ENCODE results near the gene NOD2. TPM values are rescaled to one million over a fixed set of nuclear protein-coding genes. Genes with fewer than 3 reads are reported as not detected.
A peak's percentile ranks its signal among the peaks of the same experiment; 100 is the strongest.

The NOD2 gene
- total and polyA plus RNA-seq, 2 of the 13 experiments (the other 11 are each of a cell fraction or from before 2014, with no cell fraction given) = 0.27 to 0.81 TPM

DNA sequence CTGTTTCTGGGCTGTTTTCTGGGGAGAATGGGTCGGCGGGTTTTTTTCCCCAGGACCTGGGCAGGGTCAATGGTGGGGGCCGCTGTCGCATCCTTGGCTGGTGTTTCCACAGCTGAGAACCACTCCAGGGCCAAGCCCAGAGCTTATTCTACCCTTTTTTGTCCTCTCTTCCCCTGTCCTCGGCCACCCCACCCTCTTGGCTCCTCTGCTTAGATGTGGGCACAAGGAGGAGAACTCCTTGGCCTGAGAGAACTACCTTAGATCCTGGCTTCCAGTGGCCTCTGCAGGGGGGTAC, 4.0 kb downstream of the NOD2 start:
- no TSS peak for BruUV-seq (replicated peaks)
- POLR2A ChIA-PET = interaction anchor here (1.1 to 1.6 kb wide), 3 partner anchors 22 to 44 kb away, joined by 4 to 6 read pairs (median 4); partner anchors contain the start of gene CYLD
- H3K36me3 ChIP-seq (replicated peaks in 1 of 2; ENCODE audit: control insufficient read depth in 1 of 2, insufficient read depth in 2 of 2, low read length in 2 of 2) = no peaks in the 10 kb centered on the region
- H3K79me2 ChIP-seq (ENCODE audit: insufficient read depth, low read length) = no peaks in the 10 kb centered on the region
- 98% methylated on average over 5 of the region's 5 CpGs for WGBS (ENCODE audit: low lambda C conversion rate)
- H3K4me2 ChIP-seq (ENCODE audit: low read depth, low read length) = peak overlapping the region; percentile 67
- H3K27me3 ChIP-seq (ENCODE audit: control insufficient read depth in 1 of 2, insufficient read depth in 2 of 2, low read length in 2 of 2) = peaks cover 3 to 23% of the 10 kb centered on the region in 2 experiments; a peak in 4 of 5 replicates
- intact Hi-C loops (cut with micrococcal nuclease; ENCODE audit: unreplicated experiment) (no loop called here), in situ Hi-C loops (cut with HindIII; ENCODE audit: extremely low pct_ligation_motif_present, low pct_unique_long_range_greater_than_20kb) (no loop called here)
- no peak for DNase-seq (ENCODE audit: low spot score)
- FAIRE-seq = no peak
- no peak for ATAC-seq
- TF ChIP-seq, protein P1, sequence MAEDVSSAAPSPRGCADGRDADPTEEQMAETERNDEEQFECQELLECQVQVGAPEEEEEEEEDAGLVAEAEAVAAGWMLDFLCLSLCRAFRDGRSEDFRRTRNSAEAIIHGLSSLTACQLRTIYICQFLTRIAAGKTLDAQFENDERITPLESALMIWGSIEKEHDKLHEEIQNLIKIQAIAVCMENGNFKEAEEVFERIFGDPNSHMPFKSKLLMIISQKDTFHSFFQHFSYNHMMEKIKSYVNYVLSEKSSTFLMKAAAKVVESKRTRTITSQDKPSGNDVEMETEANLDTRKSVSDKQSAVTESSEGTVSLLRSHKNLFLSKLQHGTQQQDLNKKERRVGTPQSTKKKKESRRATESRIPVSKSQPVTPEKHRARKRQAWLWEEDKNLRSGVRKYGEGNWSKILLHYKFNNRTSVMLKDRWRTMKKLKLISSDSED (CRISPR knock-in tag; IDR thresholded peaks at IDR 0.05) = no peak
- TF ChIP-seq, protein P2, sequence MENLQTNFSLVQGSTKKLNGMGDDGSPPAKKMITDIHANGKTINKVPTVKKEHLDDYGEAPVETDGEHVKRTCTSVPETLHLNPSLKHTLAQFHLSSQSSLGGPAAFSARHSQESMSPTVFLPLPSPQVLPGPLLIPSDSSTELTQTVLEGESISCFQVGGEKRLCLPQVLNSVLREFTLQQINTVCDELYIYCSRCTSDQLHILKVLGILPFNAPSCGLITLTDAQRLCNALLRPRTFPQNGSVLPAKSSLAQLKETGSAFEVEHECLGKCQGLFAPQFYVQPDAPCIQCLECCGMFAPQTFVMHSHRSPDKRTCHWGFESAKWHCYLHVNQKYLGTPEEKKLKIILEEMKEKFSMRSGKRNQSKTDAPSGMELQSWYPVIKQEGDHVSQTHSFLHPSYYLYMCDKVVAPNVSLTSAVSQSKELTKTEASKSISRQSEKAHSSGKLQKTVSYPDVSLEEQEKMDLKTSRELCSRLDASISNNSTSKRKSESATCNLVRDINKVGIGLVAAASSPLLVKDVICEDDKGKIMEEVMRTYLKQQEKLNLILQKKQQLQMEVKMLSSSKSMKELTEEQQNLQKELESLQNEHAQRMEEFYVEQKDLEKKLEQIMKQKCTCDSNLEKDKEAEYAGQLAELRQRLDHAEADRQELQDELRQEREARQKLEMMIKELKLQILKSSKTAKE (CRISPR knock-in tag; IDR thresholded peaks at IDR 0.05; ENCODE audit: borderline replicate concordance) = 0 out of 2 replicates have a peak, but pooled peaks have one; percentile 17
- TF ChIP-seq, protein P3, sequence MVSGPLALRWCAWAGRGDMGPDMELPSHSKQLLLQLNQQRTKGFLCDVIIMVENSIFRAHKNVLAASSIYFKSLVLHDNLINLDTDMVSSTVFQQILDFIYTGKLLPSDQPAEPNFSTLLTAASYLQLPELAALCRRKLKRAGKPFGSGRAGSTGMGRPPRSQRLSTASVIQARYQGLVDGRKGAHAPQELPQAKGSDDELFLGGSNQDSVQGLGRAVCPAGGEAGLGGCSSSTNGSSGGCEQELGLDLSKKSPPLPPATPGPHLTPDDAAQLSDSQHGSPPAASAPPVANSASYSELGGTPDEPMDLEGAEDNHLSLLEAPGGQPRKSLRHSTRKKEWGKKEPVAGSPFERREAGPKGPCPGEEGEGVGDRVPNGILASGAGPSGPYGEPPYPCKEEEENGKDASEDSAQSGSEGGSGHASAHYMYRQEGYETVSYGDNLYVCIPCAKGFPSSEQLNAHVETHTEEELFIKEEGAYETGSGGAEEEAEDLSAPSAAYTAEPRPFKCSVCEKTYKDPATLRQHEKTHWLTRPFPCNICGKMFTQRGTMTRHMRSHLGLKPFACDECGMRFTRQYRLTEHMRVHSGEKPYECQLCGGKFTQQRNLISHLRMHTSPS (CRISPR knock-in tag; IDR thresholded peaks at IDR 0.05; ENCODE audit: low read depth) = 0 out of 2 replicates have a peak, but pooled peaks have one; percentile 26
- TF ChIP-seq MYC (CRISPR knock-in tag; IDR thresholded peaks at IDR 0.05; ENCODE audit: borderline replicate concordance) (0 out of 2 replicates have a peak, but pooled peaks have one; percentile 9), ZNF615 (CRISPR knock-in tag; IDR thresholded peaks at IDR 0.05; ENCODE audit: borderline replicate concordance) (0 out of 2 replicates have a peak, but pooled peaks have one; percentile 2), ZNF264 (CRISPR knock-in tag; IDR thresholded peaks at IDR 0.05) (no peak)
- H3K4me1 ChIP-seq (ENCODE audit: insufficient read depth, low read length) = peaks cover 71% of the 10 kb centered on the region
- no peaks in the 10 kb centered on the region for H3K9me3 ChIP-seq (ENCODE audit: low read length)
- H3K4me3 ChIP-seq (replicated peaks in 1 of 3; ENCODE audit: insufficient read depth in 1 of 3, low read depth in 2 of 3, low read length in 3 of 3) = peak overlapping the region in 1 of 3 experiments; percentile 37; a peak in 1 of 6 replicates
- H4K20me1 ChIP-seq (ENCODE audit: insufficient read depth, low read length) = no peaks in the 10 kb centered on the region
- no peak overlapping the region for H2AFZ ChIP-seq (ENCODE audit: low read length)
- no peak overlapping the region for H3K9ac ChIP-seq (ENCODE audit: insufficient read depth, low read depth, low read length)
- CTCF ChIA-PET (ENCODE audit: low intra/inter-chr PET ratio, low total read pairs) = no interaction called here
- H3K27ac ChIP-seq (ENCODE audit: extremely low read length, insufficient read depth, low read length) = no peak overlapping the region

Data from HepG2 (cell line).